NCI-H526 (cell line): Measurements from ENCODE around the gene KHK.
A peak's percentile ranks its signal among the peaks of the same experiment; 100 is the strongest.

Experiments
- DNase-seq, 2 experiments: peaks; one replicate each; lab custom pipeline; 2025; lab: John Stamatoyannopoulos, UW

KHK gene

GRCh38 chr2:27081984-27082772, 4.4 kb upstream of the KHK start:
- no peak for DNase-seq

GRCh38 chr2:27082773-27083409, 3.7 kb upstream of the KHK start:
- DNase-seq, result no peak

- no peak for DNase-seq
Measured at GRCh38 chr2:27083410-27084296, 2.9 kb upstream of the KHK start.

GRCh38 chr2:27084297-27085061, 2.1 kb upstream of the KHK start:
- no peak for DNase-seq

- DNase-seq, result no peak
Measured at GRCh38 chr2:27085062-27085672, 1.4 kb upstream of the KHK start.

GRCh38 chr2:27085673-27086089, 891 bp upstream of the KHK start:
- DNase-seq, result peak; percentile 17 to 59

GRCh38 chr2:27086090-27086723, 365 bp upstream of the KHK start:
- peak; percentile 65 to 94 for DNase-seq

GRCh38 chr2:27087823-27088410, 1.3 kb downstream of the KHK start:
- no peak for DNase-seq

GRCh38 chr2:27088634-27089033, 2.1 kb downstream of the KHK start:
- no peak for DNase-seq

- no peak for DNase-seq
Measured at GRCh38 chr2:27089111-27089954, 2.8 kb downstream of the KHK start.

GRCh38 chr2:27091746-27092695, 5.4 kb downstream of the KHK start:
- DNase-seq, result no peak

- DNase-seq, result no peak
Measured at GRCh38 chr2:27092696-27093429, 6.3 kb downstream of the KHK start.

- no peak for DNase-seq
Measured at GRCh38 chr2:27093430-27094352, 7.1 kb downstream of the KHK start.

GRCh38 chr2:27094353-27094984, 7.9 kb downstream of the KHK start:
- DNase-seq, result no peak

- no peak for DNase-seq
Measured at GRCh38 chr2:27095427-27095744, 8.8 kb downstream of the KHK start.
